HepG2 (cell line): ENCODE data around the gene HCK. TPM values are rescaled to one million over a fixed set of nuclear protein-coding genes. Genes with fewer than 3 reads are reported as not detected.
A peak's percentile ranks its signal among the peaks of the same experiment; 100 is the strongest.

Experiments
- CBX1 ChIP-seq: IDR thresholded peaks from one replicate; pipeline ENCODE4 v1.6.1; 2016; ENCODE audit warnings: antibody characterized with exemption, low read depth
- GATAD1 ChIP-seq: IDR thresholded peaks from 2 replicates; pipeline ENCODE4 v1.6.1; 2016; ENCODE audit warnings: missing genetic modification reagents, missing compliant biosample characterization
- HDAC6 ChIP-seq: fragments of 200-600 bp; sonication (generic); IDR thresholded peaks from 2 replicates; pipeline ENCODE4 v1.7.0; 2017; ENCODE audit warnings: mild to moderate bottlenecking, antibody characterized with exemption, low read length, low read depth
- LCORL ChIP-seq, 2 experiments: fragments of 450-650 bp in 1 of 2; sonication (generic) in 1 of 2; formaldehyde crosslinking in 1 of 2; IDR thresholded peaks; 2 replicates each; pipeline versions ENCODE4 v1.5.0 to v1.6.1; 2017 to 2020; ENCODE audit warnings: antibody characterized with exemption in 1 of 2, missing genetic modification reagents in 1 of 2
- MYC ChIP-seq: sonication (generic); formaldehyde crosslinking; IDR thresholded peaks from 2 replicates; pipeline ENCODE4 v1.9.0; 2021; ENCODE audit warnings: missing genetic modification reagents, borderline replicate concordance
- NR2C2 ChIP-seq: sonication (generic); formaldehyde crosslinking; IDR thresholded peaks from 2 replicates; pipeline ENCODE4 v1.4.0; 2020; ENCODE audit warnings: missing genetic modification reagents, mild to moderate bottlenecking, moderate library complexity, borderline replicate concordance
- PHB2 ChIP-seq: fragments of 450-650 bp; IDR thresholded peaks from 2 replicates; pipeline ENCODE4 v1.6.1; 2018; ENCODE audit not compliant: partially characterized antibody
- RAD51 ChIP-seq: fragments of 450-650 bp; IDR thresholded peaks from 2 replicates; pipeline ENCODE4 v1.6.1; 2016; ENCODE audit warnings: borderline replicate concordance
- RARG ChIP-seq: sonication (generic); formaldehyde crosslinking; IDR thresholded peaks from 2 replicates; pipeline ENCODE4 v1.4.0; 2020; ENCODE audit warnings: low read depth, mild to moderate bottlenecking, missing genetic modification reagents
- RXRB ChIP-seq: IDR thresholded peaks from 2 replicates; pipeline ENCODE4 v1.6.1; 2016; ENCODE audit warnings: borderline replicate concordance, missing genetic modification reagents, missing compliant biosample characterization
- TBP ChIP-seq: sonication (generic); formaldehyde crosslinking; IDR thresholded peaks from 2 replicates; pipeline ENCODE4 v1.5.0; 2020; ENCODE audit warnings: missing genetic modification reagents
- ZBTB3 ChIP-seq: sonication (generic); formaldehyde crosslinking; IDR thresholded peaks from 2 replicates; pipeline ENCODE4 v1.4.0; 2020; ENCODE audit warnings: low read depth, mild to moderate bottlenecking, moderate library complexity, missing genetic modification reagents, borderline replicate concordance
- ZBTB39 ChIP-seq: sonication (generic); formaldehyde crosslinking; IDR thresholded peaks from 2 replicates; pipeline ENCODE4 v1.5.0; 2020; ENCODE audit warnings: missing genetic modification reagents
- ZKSCAN1 ChIP-seq: fragments of 150-350 bp; IDR thresholded peaks from 2 replicates; pipeline ENCODE4 v1.6.1; 2014; ENCODE audit warnings: low read length
- ZNF232 ChIP-seq: sonication (generic); formaldehyde crosslinking; IDR thresholded peaks from 2 replicates; pipeline ENCODE4 v1.4.0; 2020; ENCODE audit warnings: missing genetic modification reagents, borderline replicate concordance
- ZNF326 ChIP-seq: sonication (generic); formaldehyde crosslinking; IDR thresholded peaks from 2 replicates; pipeline ENCODE4 v1.4.0; 2020; ENCODE audit warnings: missing genetic modification reagents, borderline replicate concordance
- ZNF33B ChIP-seq: sonication (generic); formaldehyde crosslinking; IDR thresholded peaks from 2 replicates; pipeline ENCODE4 v1.5.1; 2020; ENCODE audit warnings: mild to moderate bottlenecking, missing genetic modification reagents
- ZNF589 ChIP-seq: sonication (generic); formaldehyde crosslinking; conservative IDR thresholded peaks from 2 replicates; pipeline ENCODE4 v1.8.0; 2022; ENCODE audit warnings: mild to moderate bottlenecking, moderate library complexity, missing genetic modification reagents
- ZNF616 ChIP-seq: sonication (generic); formaldehyde crosslinking; IDR thresholded peaks from 2 replicates; pipeline ENCODE4 v1.5.0; 2020; ENCODE audit warnings: low read depth, mild to moderate bottlenecking, missing genetic modification reagents
- ZNF619 ChIP-seq: sonication (generic); formaldehyde crosslinking; IDR thresholded peaks from 2 replicates; pipeline ENCODE4 v1.4.0; 2020; ENCODE audit warnings: mild to moderate bottlenecking, missing genetic modification reagents
- ZNF672 ChIP-seq: sonication (generic); formaldehyde crosslinking; IDR thresholded peaks from 2 replicates; pipeline ENCODE4 v1.8.1; 2022; ENCODE audit warnings: missing genetic modification reagents
- ZNF737 ChIP-seq: sonication (generic); formaldehyde crosslinking; IDR thresholded peaks from 2 replicates; pipeline ENCODE4 v1.5.0; 2020; ENCODE audit warnings: missing genetic modification reagents, mild to moderate bottlenecking, borderline replicate concordance
- ZNF850 ChIP-seq: sonication (generic); formaldehyde crosslinking; conservative IDR thresholded peaks from 2 replicates; pipeline ENCODE4 v1.9.0; 2021; ENCODE audit warnings: mild to moderate bottlenecking, missing genetic modification reagents
- ZSCAN5A ChIP-seq: sonication (generic); formaldehyde crosslinking; IDR thresholded peaks from 2 replicates; pipeline ENCODE4 v1.8.0; 2022; ENCODE audit warnings: mild to moderate bottlenecking, missing genetic modification reagents, borderline replicate concordance
- polyA plus RNA-seq, 8 experiments: library from polyadenylated mRNA; depleted of rRNA in 3 of 8; stranded (reverse) in 7 of 8; unstranded in 1 of 8; fragments of >200 nt; fragmentation: Illumina TruSeq in 4 of 8; extraction: Trizol in 4 of 8; gene quantifications; 2 replicates each; pipeline versions ENCODE4 v1.2.1 to v1.2.3, GENCODE V29; 2011 to 2016; ENCODE audit warnings: low read depth in 4 of 8, missing spikeins in 1 of 8, mixed read lengths in 1 of 8; ENCODE audit not compliant: insufficient read depth in 1 of 8
- total RNA-seq, 5 experiments: library from RNA; depleted of rRNA; stranded (reverse); fragments of >200 nt; fragmentation: Illumina TruSeq; extraction: Trizol; gene quantifications; 2 replicates each; pipeline ENCODE4 v1.2.3, GENCODE V29; 2016; ENCODE audit warnings: low read depth in 1 of 5

The HCK gene
- total and polyA plus RNA-seq, 2 of the 13 experiments (the other 11 are each of a cell fraction or from before 2014, with no cell fraction given): 0.04 TPM; not detected in 1

GRCh38 chr20:32031007-32031958, 20.8 kb upstream of the HCK start (continued):
- TF ChIP-seq ZBTB39 (CRISPR knock-in tag) (no peak; the same call in 1 of the 2 replicates), ZNF232 (CRISPR knock-in tag) (peak; percentile 55; the same call in 1 of the 2 replicates), ZNF326 (CRISPR knock-in tag) (no peak), PHB2 (no peak), ZNF589 (CRISPR knock-in tag) (no peak), ZNF850 (CRISPR knock-in tag) (no peak), RAD51 (no peak), ZSCAN5A (CRISPR knock-in tag) (no peak; the same call in 1 of the 2 replicates), RXRB (CRISPR knock-in tag) (no peak), ZKSCAN1 (no peak), TBP (CRISPR knock-in tag) (no peak), HDAC6 (no peak), CBX1 (no peak), NR2C2 (peak; percentile 46; the same call in 1 of the 2 replicates), ZNF672 (CRISPR knock-in tag) (no peak), ZBTB3 (no peak), ZNF619 (0 out of 2 replicates have a peak, but pooled peaks have one; percentile 41), LCORL (IDR thresholded peaks at IDR 0.05) (no peak), LCORL (CRISPR knock-in tag; IDR thresholded peaks at IDR 0.05) (peak; percentile 94), ZNF616 (CRISPR knock-in tag) (no peak; the same call in 1 of the 2 replicates), ZNF737 (peak; percentile 51; the same call in 1 of the 2 replicates), GATAD1 (0 out of 2 replicates have a peak, but pooled peaks have one; percentile 16), MYC (CRISPR knock-in tag) (0 out of 2 replicates have a peak, but pooled peaks have one; percentile 48), RARG (CRISPR knock-in tag) (no peak), ZNF33B (CRISPR knock-in tag) (no peak; the same call in none of the 2 replicates)
